ENCODE data around the gene KCNK15. TPM values are rescaled to one million over a fixed set of nuclear protein-coding genes. Genes with fewer than 3 reads are reported as not detected.

KCNK15 gene
- total RNA-seq, 1 experiment from 2014 or later, result 0.33 TPM

DNA sequence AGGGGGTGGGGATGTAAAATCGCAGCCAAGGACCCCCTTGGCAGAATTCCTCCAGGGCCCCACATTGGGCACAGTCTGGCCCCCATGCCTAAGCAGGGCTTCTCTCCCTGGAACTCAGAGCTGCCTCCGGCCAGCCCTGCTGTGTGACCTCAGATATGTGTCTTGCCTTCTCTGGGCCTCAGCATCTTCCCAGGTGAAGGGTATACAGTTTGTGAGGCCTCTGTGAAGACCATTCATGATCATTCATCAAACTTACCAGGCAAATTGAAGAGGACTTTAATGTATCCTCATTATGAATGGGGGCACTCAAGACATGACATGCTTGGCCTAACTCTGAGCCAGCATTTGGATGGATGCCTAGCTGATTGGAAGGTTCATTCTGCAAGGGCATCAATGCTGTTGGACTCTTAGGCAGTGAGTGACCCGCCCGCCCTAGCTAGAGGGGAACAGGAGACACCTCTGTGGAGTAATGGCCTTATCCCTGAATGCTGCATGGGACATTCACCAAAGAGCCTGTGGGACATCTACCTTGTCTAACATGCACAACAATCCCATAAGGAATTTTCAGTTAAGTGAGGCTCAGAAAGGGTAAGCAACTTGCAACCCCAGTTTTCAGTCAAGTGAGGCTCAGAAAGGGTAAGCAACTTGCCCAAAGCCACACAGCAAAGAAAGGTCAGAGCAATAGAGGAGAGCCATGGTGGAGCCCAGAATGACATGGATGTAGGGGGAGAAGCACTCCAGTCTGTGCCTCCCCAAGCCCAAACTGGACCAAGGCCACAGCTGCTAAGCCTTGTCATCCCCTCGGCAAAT lies 30.0 kb upstream of the KCNK15 start:
- no peaks in the 10 kb centered on the region for H3K36me3 Mint-ChIP-seq (ENCODE audit: insufficient read depth in 1 of 3, low read depth in 3 of 3)
- H3K4me1 ChIP-seq (ENCODE audit: insufficient read depth, low read length), result no peaks in the 10 kb centered on the region
- H3K4me1 Mint-ChIP-seq, result peaks cover 1% of the 10 kb centered on the region in 2 experiments

More for the DNA sequence above, 30.0 kb upstream of the KCNK15 start:
- no peak overlapping the region for H2BK12ac ChIP-seq (ENCODE audit: insufficient read length, low read depth, low read length)
- no CpG with 5 or more reads among the region's 5 CpGs for WGBS (ENCODE audit: extremely low coverage, insufficient read length, low lambda C conversion rate)
- H3K23me2 ChIP-seq (ENCODE audit: insufficient read length, low read depth, low read length, poor library complexity, severe bottlenecking), result no peaks in the 10 kb centered on the region
- H2AK5ac ChIP-seq (ENCODE audit: insufficient read length, low read length), result no peak overlapping the region
- H3K9me3 ChIP-seq (ENCODE audit: control insufficient read depth, low read depth, low read length), result no peaks in the 10 kb centered on the region
- no peak overlapping the region for H3K23ac ChIP-seq (ENCODE audit: insufficient read length, low read depth, low read length)
- no peaks in the 10 kb centered on the region for H3K79me1 ChIP-seq (ENCODE audit: insufficient read depth, low read depth, low read length, poor library complexity, severe bottlenecking)
- TF ChIP-seq CTCF (conservative IDR thresholded peaks at IDR 0.05), result no peak
- no peak overlapping the region for H2BK15ac ChIP-seq (ENCODE audit: low read depth, low read length)
- no peak overlapping the region for H3K4me3 Mint-ChIP-seq
- H3K79me2 ChIP-seq (ENCODE audit: insufficient read depth, low read length), result no peaks in the 10 kb centered on the region
- no peaks in the 10 kb centered on the region for H3K9me3 Mint-ChIP-seq
- no peak overlapping the region for H4K8ac ChIP-seq (replicated peaks; ENCODE audit: insufficient read length, low read depth, low read length)
- no peak overlapping the region for H2BK120ac ChIP-seq (ENCODE audit: low read depth, low read length, poor library complexity, severe bottlenecking)
- H3K14ac ChIP-seq (ENCODE audit: insufficient read depth, low read length), result no peak overlapping the region
- H3K27ac ChIP-seq (ENCODE audit: insufficient read length, low read depth, low read length), result no peak overlapping the region
- no peak overlapping the region for H2AFZ ChIP-seq (ENCODE audit: low read length)
- H2BK5ac ChIP-seq (ENCODE audit: insufficient read length, low read length), result no peak overlapping the region
- H3K9ac ChIP-seq (ENCODE audit: extremely low read depth, insufficient read length, low read length), result no peak overlapping the region
- H3K27me3 ChIP-seq (ENCODE audit: insufficient read depth, low read length), result no peaks in the 10 kb centered on the region
- H4K5ac ChIP-seq (ENCODE audit: insufficient read length, low read depth, low read length), result no peak overlapping the region
- no peak overlapping the region for H3K27ac Mint-ChIP-seq
- no peak overlapping the region for H3K56ac ChIP-seq (ENCODE audit: insufficient read length, low read depth, low read length)
- H3K4me2 ChIP-seq (ENCODE audit: insufficient read depth, insufficient read length, low read length), result no peak overlapping the region
- H2BK20ac ChIP-seq (ENCODE audit: low read depth, low read length, poor library complexity, severe bottlenecking), result no peak overlapping the region
- no peak overlapping the region for H3K4ac ChIP-seq (ENCODE audit: low read depth, low read length)
- no peak for DNase-seq
- no peaks in the 10 kb centered on the region; the same call in 1 of the 2 replicates for H3K27me3 Mint-ChIP-seq (ENCODE audit: low read depth)
- H4K91ac ChIP-seq (ENCODE audit: insufficient read length, low read depth, low read length), result no peak overlapping the region
- H3T11ph ChIP-seq (ENCODE audit: low read length), result no peak overlapping the region
- no peak overlapping the region for H3K18ac ChIP-seq (ENCODE audit: insufficient read length, low read depth, low read length)
- no peaks in the 10 kb centered on the region for H4K20me1 ChIP-seq (ENCODE audit: control insufficient read depth, insufficient read depth, insufficient read length)
